K562 (cell line): ENCODE results near the gene GYPC. TPM values are rescaled to one million over a fixed set of nuclear protein-coding genes. Genes with fewer than 3 reads are reported as not detected.

Experiments
- CBFB ChIP-seq: sonication (generic); formaldehyde crosslinking; IDR thresholded peaks from 2 replicates; pipeline ENCODE4 v1.4.0; 2020; ENCODE audit warnings: mild to moderate bottlenecking, missing genetic modification reagents
- KDM1A ChIP-seq, 2 experiments: fragments of 450-650 bp; IDR thresholded peaks; 2 replicates each; pipeline ENCODE4 v1.6.1; 2016; ENCODE audit warnings: mild to moderate bottlenecking in 2 of 2
- KLF13 ChIP-seq: fragments of 450-650 bp; IDR thresholded peaks from 2 replicates; pipeline ENCODE4 v1.6.1; 2016; ENCODE audit warnings: missing genetic modification characterization, low read depth, mild to moderate bottlenecking, missing compliant biosample characterization, moderate library complexity, borderline replicate concordance
- MAZ ChIP-seq, 2 experiments: fragments of 450-650 bp in 1 of 2; sonication (generic) in 1 of 2; formaldehyde crosslinking; IDR thresholded peaks in 1 of 2; conservative IDR thresholded peaks in 1 of 2; 2 replicates each; pipeline versions ENCODE4 v1.4.0 to v1.5.0; 2020; ENCODE audit warnings: mild to moderate bottlenecking in 1 of 2, missing genetic modification reagents in 1 of 2
- PTBP1 ChIP-seq: fragments of 200-400 bp; formaldehyde crosslinking; IDR thresholded peaks from 2 replicates; pipeline ENCODE4 v1.6.1; 2017; ENCODE audit warnings: low read depth, low read length
- polyA plus RNA-seq, 8 experiments: library from polyadenylated mRNA; depleted of rRNA in 4 of 8; stranded (reverse) in 5 of 8; unstranded in 3 of 8; fragments of >200 nt; fragmentation: Nextera tagmentation in 2 of 8; fragmentation: Illumina TruSeq in 1 of 8; extraction: Ambion mirVana in 2 of 8; extraction: Trizol in 1 of 8; gene quantifications; 2 replicates each; pipeline versions ENCODE4 v1.2.1 to v1.2.3, GENCODE V29; 2011 to 2014; ENCODE audit warnings: inconsistent platforms in 1 of 8, missing spikeins in 1 of 8
- total RNA-seq, 7 experiments: library from RNA; depleted of rRNA in 6 of 7; stranded (reverse); fragments of >200 nt in 6 of 7; fragmentation: Illumina TruSeq in 2 of 7; extraction: Trizol in 2 of 7; gene quantifications; 2 replicates each; pipeline versions ENCODE4 v1.2.1 to v1.2.3, GENCODE V29; 2011 to 2021; ENCODE audit warnings: low replicate concordance in 1 of 7
- TF ChIP-seq, protein P1 (sequence below), 2 experiments: IDR thresholded peaks; 2 replicates each; pipeline ENCODE4 v1.6.1; 2012; ENCODE audit warnings: improper control_type of control experiment in 2 of 2, low read depth in 2 of 2, low read length in 2 of 2, borderline replicate concordance in 1 of 2
- TF ChIP-seq, protein P2 (sequence below), 2 experiments: fragments of 450-650 bp; IDR thresholded peaks; 2 replicates each; pipeline ENCODE4 v1.6.1; 2016; ENCODE audit warnings: mild to moderate bottlenecking in 2 of 2, borderline replicate concordance in 1 of 2, low read depth in 1 of 2, moderate library complexity in 1 of 2
- TF ChIP-seq, protein P3 (sequence below): fragments of 150-350 bp; IDR thresholded peaks from 2 replicates; pipeline ENCODE4 v1.6.1; 2014; ENCODE audit warnings: low read depth, mild to moderate bottlenecking, low read length, borderline replicate concordance
- TF ChIP-seq, protein P4 (sequence below): sonication (generic); formaldehyde crosslinking; IDR thresholded peaks from 2 replicates; pipeline ENCODE4 v1.9.0; 2022; ENCODE audit warnings: mild to moderate bottlenecking, missing genetic modification reagents

GYPC gene
- total and polyA plus RNA-seq, 9 of the 15 experiments (the other 6 are each of a cell fraction or from before 2014, with no cell fraction given): 50.6 to 282 (median 194) TPM

DNA sequence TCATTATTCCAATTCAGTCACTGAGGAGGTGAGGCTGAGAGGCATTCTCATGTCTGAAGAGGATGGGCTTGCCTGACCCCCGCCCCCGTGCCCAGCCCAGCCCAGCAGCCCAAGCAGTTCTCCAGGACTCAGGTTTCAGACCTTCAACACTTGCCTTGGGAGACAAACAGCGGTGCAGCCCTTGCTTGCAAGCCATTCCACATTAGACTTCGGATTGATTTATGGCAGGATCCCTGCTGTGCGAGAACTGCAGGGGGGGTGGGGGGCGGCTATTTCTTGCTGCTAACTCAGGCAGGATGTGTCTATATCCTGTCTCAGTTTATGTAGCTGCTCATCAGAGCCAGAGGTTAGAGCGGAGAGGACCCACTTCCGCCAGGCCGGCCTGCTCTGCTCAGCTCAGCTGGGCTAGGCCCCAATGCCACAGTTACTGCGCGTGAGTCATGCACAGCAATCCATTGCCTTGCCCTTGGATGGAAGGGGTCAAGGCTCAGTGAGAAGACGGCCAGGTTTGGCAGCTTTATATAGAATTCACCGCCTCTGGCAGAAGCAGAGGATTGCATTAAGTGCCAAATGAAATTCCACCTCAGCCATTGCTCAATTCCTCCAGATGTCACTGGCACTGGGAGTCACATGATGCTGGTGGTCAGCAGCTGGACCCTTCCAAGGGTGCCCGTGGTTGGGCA, 1.8 kb downstream of the GYPC start (continued):
- TF ChIP-seq KLF13 (tag) (no peak), CBFB (CRISPR knock-in tag) (no peak), PTBP1 (0 out of 2 replicates have a peak, but pooled peaks have one; percentile 28), KDM1A (IDR thresholded peaks at IDR 0.05) (peak; percentile 6 to 52; a peak in 1 of 4 replicates), MAZ (CRISPR knock-in tag; conservative IDR thresholded peaks at IDR 0.05 in 1 of 2, IDR thresholded peaks at IDR 0.05 in 1 of 2) (peak in 1 of 2 experiments; percentile 22; a peak in 1 of 4 replicates)
- TF ChIP-seq, protein P1, sequence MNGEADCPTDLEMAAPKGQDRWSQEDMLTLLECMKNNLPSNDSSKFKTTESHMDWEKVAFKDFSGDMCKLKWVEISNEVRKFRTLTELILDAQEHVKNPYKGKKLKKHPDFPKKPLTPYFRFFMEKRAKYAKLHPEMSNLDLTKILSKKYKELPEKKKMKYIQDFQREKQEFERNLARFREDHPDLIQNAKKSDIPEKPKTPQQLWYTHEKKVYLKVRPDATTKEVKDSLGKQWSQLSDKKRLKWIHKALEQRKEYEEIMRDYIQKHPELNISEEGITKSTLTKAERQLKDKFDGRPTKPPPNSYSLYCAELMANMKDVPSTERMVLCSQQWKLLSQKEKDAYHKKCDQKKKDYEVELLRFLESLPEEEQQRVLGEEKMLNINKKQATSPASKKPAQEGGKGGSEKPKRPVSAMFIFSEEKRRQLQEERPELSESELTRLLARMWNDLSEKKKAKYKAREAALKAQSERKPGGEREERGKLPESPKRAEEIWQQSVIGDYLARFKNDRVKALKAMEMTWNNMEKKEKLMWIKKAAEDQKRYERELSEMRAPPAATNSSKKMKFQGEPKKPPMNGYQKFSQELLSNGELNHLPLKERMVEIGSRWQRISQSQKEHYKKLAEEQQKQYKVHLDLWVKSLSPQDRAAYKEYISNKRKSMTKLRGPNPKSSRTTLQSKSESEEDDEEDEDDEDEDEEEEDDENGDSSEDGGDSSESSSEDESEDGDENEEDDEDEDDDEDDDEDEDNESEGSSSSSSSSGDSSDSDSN (IDR thresholded peaks at IDR 0.05; ENCODE audit: borderline replicate concordance in 1 of 2, low read depth in 2 of 2, low read length in 2 of 2): peak; percentile 38 to 71; a peak in 2 of 4 replicates
- TF ChIP-seq, protein P2, sequence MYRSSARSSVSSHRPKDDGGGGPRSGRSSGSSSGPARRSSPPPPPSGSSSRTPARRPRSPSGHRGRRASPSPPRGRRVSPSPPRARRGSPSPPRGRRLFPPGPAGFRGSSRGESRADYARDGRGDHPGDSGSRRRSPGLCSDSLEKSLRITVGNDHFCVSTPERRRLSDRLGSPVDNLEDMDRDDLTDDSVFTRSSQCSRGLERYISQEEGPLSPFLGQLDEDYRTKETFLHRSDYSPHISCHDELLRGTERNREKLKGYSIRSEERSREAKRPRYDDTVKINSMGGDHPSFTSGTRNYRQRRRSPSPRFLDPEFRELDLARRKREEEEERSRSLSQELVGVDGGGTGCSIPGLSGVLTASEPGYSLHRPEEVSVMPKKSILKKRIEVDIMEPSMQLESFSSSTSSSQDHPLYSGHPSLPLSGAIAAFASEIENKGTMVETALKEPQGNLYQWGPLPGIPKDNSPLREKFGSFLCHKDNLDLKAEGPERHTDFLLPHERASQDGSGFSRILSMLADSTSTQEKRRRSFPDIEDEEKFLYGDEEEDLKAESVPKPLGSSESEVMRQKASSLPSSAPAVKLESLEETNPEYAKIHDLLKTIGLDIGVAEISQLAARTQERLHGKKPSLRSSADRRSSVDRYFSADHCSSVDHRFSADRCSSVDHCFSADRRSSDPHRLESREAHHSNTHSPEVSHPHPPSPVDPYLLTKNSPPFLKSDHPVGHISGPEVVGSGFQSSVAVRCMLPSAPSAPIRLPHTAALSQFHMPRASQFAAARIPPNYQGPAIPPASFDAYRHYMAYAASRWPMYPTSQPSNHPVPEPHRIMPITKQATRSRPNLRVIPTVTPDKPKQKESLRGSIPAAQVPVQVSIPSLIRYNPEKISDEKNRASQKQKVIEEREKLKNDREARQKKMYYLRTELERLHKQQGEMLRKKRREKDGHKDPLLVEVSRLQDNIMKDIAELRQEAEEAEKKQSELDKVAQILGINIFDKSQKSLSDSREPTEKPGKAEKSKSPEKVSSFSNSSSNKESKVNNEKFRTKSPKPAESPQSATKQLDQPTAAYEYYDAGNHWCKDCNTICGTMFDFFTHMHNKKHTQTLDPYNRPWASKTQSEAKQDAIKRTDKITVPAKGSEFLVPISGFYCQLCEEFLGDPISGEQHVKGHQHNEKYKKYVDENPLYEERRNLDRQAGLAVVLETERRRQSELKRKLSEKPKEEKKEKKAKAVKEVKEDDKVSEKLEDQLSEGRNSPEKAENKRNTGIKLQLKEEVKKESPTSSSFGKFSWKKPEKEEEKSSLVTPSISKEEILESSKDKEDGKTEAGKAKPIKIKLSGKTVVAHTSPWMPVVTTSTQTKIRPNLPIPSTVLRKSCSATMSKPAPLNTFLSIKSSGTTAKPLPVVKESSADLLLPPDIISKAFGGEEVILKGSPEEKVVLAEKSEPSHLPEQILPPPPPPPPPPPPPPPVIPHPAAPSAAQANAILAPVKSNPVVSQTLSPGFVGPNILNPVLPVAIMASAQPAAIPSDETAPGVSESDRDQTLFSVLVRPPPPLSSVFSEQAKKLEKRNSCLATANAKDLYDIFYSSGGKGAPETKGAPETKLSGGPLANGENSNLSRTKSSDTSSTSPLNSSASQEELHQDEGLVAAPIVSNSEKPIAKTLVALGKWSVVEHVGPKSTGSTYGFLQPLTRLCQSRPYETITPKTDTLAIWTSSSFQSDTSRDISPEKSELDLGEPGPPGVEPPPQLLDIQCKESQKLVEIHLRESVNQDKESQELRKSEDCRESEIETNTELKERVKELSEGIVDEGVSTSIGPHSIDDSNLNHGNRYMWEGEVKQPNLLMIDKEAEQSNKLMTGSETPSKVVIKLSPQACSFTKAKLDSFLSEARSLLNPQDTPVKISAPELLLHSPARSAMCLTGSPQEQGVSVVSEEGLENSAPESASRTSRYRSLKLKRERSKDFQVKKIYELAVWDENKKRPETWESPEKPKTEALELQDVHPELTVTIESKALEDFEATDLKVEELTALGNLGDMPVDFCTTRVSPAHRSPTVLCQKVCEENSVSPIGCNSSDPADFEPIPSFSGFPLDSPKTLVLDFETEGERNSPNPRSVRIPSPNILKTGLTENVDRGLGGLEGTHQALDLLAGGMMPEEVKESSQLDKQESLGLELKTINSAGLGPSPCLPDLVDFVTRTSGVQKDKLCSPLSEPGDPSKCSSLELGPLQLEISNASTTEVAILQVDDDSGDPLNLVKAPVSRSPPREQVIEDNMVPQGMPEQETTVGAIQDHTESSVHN (IDR thresholded peaks at IDR 0.05; ENCODE audit: borderline replicate concordance in 1 of 2, low read depth in 1 of 2): 0 out of 4 replicates have a peak, but pooled peaks of 1 of the 2 experiments have one; percentile 32
- TF ChIP-seq, protein P3, sequence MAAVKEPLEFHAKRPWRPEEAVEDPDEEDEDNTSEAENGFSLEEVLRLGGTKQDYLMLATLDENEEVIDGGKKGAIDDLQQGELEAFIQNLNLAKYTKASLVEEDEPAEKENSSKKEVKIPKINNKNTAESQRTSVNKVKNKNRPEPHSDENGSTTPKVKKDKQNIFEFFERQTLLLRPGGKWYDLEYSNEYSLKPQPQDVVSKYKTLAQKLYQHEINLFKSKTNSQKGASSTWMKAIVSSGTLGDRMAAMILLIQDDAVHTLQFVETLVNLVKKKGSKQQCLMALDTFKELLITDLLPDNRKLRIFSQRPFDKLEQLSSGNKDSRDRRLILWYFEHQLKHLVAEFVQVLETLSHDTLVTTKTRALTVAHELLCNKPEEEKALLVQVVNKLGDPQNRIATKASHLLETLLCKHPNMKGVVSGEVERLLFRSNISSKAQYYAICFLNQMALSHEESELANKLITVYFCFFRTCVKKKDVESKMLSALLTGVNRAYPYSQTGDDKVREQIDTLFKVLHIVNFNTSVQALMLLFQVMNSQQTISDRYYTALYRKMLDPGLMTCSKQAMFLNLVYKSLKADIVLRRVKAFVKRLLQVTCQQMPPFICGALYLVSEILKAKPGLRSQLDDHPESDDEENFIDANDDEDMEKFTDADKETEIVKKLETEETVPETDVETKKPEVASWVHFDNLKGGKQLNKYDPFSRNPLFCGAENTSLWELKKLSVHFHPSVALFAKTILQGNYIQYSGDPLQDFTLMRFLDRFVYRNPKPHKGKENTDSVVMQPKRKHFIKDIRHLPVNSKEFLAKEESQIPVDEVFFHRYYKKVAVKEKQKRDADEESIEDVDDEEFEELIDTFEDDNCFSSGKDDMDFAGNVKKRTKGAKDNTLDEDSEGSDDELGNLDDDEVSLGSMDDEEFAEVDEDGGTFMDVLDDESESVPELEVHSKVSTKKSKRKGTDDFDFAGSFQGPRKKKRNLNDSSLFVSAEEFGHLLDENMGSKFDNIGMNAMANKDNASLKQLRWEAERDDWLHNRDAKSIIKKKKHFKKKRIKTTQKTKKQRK: no peak
- TF ChIP-seq, protein P4, sequence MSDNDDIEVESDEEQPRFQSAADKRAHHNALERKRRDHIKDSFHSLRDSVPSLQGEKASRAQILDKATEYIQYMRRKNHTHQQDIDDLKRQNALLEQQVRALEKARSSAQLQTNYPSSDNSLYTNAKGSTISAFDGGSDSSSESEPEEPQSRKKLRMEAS (CRISPR knock-in tag): peak; percentile 48; the same call in 1 of the 2 replicates
